IMR-90 (cell line): ENCODE data around the gene TNFRSF1A.

Experiments
- CEBPB ChIP-seq: IDR thresholded peaks from 2 replicates; pipeline ENCODE4 v1.6.1; 2012; ENCODE audit warnings: low read depth, low read length, improper control_type of control experiment
- CTCF ChIP-seq: conservative IDR thresholded peaks from 2 replicates; pipeline ENCODE4 v1.5.1; 2012; ENCODE audit warnings: mild to moderate bottlenecking, low read depth, low read length, improper control_type of control experiment
- MAZ ChIP-seq: IDR thresholded peaks from 2 replicates; pipeline ENCODE4 v1.6.1; 2012; ENCODE audit warnings: low read depth, mild to moderate bottlenecking, low read length, improper control_type of control experiment, moderate library complexity, borderline replicate concordance
- POLR2A ChIP-seq: IDR thresholded peaks from 2 replicates; pipeline ENCODE4 v1.6.1; 2012; ENCODE audit warnings: mild to moderate bottlenecking, low read depth, low read length
- RAD21 ChIP-seq: IDR thresholded peaks from 2 replicates; pipeline ENCODE4 v1.6.1; 2012; ENCODE audit warnings: low read length, improper control_type of control experiment
- RCOR1 ChIP-seq: IDR thresholded peaks from 2 replicates; pipeline ENCODE4 v1.6.1; 2012; ENCODE audit warnings: mild to moderate bottlenecking, low read length, improper control_type of control experiment; ENCODE audit not compliant: insufficient replicate concordance

DNA sequence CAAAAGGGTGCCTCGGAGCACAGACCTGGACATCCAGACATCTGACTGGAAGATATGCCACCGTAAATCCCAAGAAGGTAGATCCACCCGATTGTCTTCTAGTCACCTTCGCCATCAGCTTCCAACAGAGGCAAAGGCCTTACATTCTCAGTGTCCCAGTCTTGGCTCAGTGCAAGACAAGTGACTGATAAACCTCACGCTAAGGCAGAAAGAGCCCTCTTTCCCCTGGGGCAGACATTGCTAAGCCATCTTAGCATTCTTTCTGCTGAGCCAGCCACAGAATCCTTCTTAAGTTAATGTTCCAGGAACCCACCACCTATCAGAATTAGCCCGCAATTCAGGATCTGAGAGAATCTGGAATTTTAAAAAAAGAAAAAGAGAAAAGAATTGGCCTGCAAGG, 35.7 kb downstream of the TNFRSF1A start:
- TF ChIP-seq CTCF: no peak
- no peak for TF ChIP-seq POLR2A
- no peak for TF ChIP-seq RAD21
- no peak for TF ChIP-seq MAZ
- no peak for TF ChIP-seq RCOR1
- no peak for TF ChIP-seq CEBPB
